ENCODE measurements around the gene PLXNB2.
A peak's percentile ranks its signal among the peaks of the same experiment; 100 is the strongest.

Gene PLXNB2

DNA sequence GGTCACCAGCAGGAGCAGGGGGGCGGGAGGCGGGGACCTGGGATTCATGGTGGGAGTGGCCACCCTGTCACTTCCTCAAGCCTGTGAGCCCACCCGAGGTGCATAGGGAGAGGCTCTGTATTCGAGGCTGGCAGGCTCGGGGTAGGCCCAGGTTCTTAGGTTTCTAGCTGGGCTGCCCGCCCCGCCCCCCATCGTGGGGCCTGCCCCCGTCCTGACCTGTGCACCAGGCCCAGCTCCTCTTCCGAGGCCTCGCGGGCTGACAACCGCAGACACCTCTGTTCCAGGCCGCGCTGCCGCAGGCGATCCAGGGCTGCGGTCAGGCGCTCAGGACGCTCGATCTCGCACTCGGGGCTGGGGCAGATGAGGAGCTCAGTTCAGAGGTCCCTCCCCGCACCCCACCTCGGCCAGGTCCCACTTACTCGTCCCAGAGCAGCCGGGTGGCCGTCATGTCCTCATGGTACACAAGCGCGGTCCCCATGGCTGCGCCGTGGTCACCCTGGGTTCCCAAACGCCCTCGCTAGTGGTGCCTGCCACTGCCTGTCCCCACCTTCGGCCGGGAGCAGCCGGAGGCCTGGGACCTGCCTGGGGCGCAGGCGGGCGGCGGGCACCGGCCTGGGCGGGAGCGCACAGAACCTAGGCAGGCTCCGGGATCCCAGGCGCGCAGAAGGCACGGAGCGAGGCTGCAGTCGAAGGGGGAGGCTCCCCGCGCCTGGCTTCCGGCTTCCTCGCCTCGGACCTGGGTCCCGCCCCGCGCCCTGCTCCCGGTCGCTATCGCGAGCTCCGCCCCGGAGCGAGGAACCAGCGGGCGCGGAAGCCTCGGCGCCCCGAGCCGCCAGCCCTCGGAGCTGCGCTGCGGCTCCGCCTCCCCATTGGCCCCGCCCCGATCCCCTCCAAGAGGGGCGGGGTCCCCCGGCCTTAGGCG lies 56.6 kb downstream of the PLXNB2 start, which contains the start of gene HDAC10:
Gene HDAC10 (minus strand): TSS at position 711 of the 922 bp plus-strand sequence. CDS start 233 bp downstream, at position 478.
- no peaks in the 10 kb centered on the region for H3K9me3 ChIP-seq
- H3K4me3 ChIP-seq = peak within 1 kb of the TSS; percentile 76
- peaks cover 67% of the 10 kb centered on the region for H4K20me1 ChIP-seq
- H3K27ac ChIP-seq = peak within 1 kb of the TSS; percentile 84
- peak within 1 kb of the TSS; percentile 85 for H3K4me2 ChIP-seq
- peaks cover 51% of the 10 kb centered on the region for H3K4me1 ChIP-seq
- H3K27me3 ChIP-seq = no peaks in the 10 kb centered on the region
- H3K36me3 ChIP-seq = peaks cover 63% of the 10 kb centered on the region
- peak within 1 kb of the TSS; percentile 81 for H3K9ac ChIP-seq
- no peak for TF ChIP-seq Cebpa-rat (IDR thresholded peaks at IDR 0.05)

DNA sequence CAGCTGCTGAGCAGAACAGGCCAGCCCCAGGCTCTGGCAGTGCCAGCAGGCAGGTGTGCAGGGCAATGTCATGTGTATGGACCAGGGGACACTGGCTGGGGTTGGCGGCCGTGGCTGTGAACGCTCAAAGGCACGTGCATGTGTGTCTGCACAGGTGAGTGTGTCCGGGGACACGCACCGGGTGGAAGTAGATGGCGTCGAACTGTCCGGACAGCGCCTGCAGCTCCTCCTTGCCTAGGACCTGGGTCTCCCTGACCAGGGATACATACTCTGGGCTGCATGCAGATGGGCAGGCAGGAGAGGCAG lies 57.2 kb downstream of the PLXNB2 start:
- Histone ChIP-seq H3K36me3 (peaks cover 58% of the 10 kb centered on the region), H3K4me3 (peak overlapping the region; percentile 76), H4K20me1 (peaks cover 72% of the 10 kb centered on the region), H3K4me2 (peak overlapping the region; percentile 85), H3K4me1 (peaks cover 56% of the 10 kb centered on the region), H3K27me3 (no peaks in the 10 kb centered on the region), H3K9ac (peak overlapping the region; percentile 81), H3K9me3 (no peaks in the 10 kb centered on the region), H3K27ac (peak overlapping the region; percentile 84)
- TF ChIP-seq Cebpa-rat (IDR thresholded peaks at IDR 0.05) = no peak

DNA sequence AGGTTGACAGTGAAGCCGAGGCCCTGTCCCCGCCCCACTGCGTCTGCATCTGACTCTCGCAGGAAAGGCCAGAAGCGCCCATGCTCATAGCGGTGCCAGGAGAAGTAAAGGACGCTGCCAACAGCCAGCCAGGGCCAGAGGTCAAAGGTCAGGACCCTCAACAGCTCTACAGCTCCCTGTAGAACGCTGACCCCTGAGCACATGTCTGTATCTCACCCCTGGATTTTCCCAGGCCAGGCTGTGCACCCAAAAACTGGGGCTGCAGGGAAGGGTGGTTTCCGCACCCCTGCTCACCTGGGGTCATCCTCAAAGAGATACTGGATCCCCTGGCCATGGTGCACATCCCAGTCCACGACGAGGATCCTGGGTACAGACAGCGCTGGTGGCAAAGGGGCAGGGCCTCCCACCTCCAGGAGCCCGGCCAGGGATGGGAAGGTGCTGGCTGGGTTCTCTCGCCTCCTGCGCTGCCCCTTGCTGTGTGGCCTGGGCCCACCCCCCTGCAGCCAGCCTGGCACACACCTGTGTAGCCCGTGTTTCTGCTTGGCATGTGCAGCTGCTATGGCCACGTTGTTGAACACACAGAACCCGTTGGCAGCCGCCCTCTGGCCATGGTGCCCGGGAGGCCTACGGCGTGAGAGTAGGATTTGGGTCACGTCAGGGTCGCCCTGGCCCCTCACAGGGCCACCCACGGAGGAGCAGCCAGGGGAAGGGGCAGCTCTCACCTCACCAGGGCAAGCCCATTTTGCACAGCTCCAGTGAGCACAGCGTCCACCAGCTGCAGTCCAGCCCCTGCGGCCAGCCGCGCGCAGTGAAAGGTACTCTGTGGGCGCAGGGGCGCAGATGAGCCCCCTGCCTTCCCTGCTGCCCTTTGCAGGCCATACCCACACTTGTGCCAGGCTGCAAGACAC lies 57.9 kb downstream of the PLXNB2 start:
- no peak for TF ChIP-seq Cebpa-rat (IDR thresholded peaks at IDR 0.05)
- peak overlapping the region; percentile 85 for H3K4me2 ChIP-seq
- no peaks in the 10 kb centered on the region for H3K9me3 ChIP-seq
- peaks cover 68% of the 10 kb centered on the region for H4K20me1 ChIP-seq
- peak overlapping the region; percentile 81 for H3K9ac ChIP-seq
- peaks cover 56% of the 10 kb centered on the region for H3K4me1 ChIP-seq
- peaks cover 52% of the 10 kb centered on the region for H3K36me3 ChIP-seq
- no peaks in the 10 kb centered on the region for H3K27me3 ChIP-seq
- H3K27ac ChIP-seq = no peak overlapping the region
- H3K4me3 ChIP-seq = peak overlapping the region; percentile 76

DNA sequence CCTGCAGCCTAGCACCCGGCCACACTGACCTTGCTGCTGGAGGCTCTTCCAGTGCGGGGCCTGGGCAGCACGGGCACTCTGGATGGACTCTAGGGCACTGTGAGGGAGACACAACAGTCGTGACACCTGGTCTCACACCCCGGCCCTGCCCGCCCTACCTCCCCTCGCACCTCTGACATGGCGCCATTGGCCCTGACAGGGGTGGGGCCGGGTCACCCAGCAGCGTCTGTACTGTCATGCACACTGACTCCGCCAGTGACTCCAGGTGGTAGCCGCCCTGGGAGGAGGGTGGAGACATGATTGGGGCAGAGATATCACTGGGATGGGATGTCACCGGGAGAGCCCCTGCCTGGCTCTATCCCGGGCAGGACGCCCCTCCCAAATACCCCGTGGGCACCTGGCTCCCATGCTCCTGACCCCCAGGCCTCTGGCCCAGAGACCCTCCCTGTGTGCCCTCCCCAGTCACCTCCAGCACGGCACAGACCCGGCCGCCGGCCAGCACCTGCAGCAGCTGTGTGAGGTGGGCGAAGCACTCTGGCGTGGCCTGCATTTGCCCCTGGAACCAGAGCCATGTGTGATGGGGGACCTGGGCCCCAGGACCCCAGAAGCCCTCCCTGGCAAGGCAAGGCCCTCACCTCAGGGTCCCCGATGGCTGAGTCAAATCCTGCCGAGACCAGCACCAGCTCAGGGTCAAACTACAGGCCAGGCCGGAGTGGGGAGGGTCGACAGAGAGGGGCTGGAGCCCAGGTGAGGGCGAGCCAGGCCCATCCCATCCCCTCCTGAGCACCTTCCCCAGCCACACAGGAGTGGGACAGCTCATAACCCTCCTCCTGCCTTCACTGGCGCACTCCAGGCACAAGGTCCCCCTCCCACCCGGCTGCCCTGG lies 59.0 kb downstream of the PLXNB2 start:
- H3K36me3 ChIP-seq = peaks cover 40% of the 10 kb centered on the region
- peak overlapping the region; percentile 54 for H3K4me2 ChIP-seq
- TF ChIP-seq Cebpa-rat (IDR thresholded peaks at IDR 0.05) = no peak
- peaks cover 71% of the 10 kb centered on the region for H4K20me1 ChIP-seq
- H3K27ac ChIP-seq = 0 out of 2 replicates have a peak overlapping the region, but pooled peaks have one; percentile 2
- H3K9me3 ChIP-seq = no peaks in the 10 kb centered on the region
- peaks cover 63% of the 10 kb centered on the region for H3K4me1 ChIP-seq
- H3K4me3 ChIP-seq = no peak overlapping the region
- H3K27me3 ChIP-seq = no peaks in the 10 kb centered on the region
- peak overlapping the region; percentile 19; the same call in 1 of the 2 replicates for H3K9ac ChIP-seq

DNA sequence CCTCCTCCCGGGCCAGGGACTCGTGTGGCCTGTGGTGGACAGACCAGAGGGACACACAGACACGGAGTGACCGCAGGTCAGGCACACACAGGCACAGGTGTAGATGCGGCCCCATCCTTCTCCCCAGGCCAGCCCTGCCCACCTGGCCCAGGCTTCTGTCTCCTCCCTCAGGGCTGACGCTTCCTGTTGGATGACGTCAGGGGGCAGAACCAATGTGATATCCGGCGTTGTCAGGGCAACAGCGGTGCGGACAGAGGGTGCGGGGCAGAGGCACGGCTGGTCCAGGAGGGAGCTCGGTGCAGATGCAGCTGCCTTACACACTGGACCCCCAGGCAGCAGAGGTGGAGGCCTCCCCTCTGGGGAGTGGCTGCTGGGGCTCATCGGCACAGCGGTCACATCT lies 59.7 kb downstream of the PLXNB2 start:
- H3K9ac ChIP-seq = peak overlapping the region; percentile 19; the same call in 1 of the 2 replicates
- H3K4me1 ChIP-seq = peaks cover 70% of the 10 kb centered on the region
- TF ChIP-seq Cebpa-rat (IDR thresholded peaks at IDR 0.05) = no peak
- no peaks in the 10 kb centered on the region for H3K9me3 ChIP-seq
- H3K27ac ChIP-seq = no peak overlapping the region
- H3K27me3 ChIP-seq = no peaks in the 10 kb centered on the region
- peaks cover 74% of the 10 kb centered on the region for H4K20me1 ChIP-seq
- H3K4me2 ChIP-seq = peak overlapping the region; percentile 54
- no peak overlapping the region for H3K4me3 ChIP-seq
- H3K36me3 ChIP-seq = peaks cover 34% of the 10 kb centered on the region

DNA sequence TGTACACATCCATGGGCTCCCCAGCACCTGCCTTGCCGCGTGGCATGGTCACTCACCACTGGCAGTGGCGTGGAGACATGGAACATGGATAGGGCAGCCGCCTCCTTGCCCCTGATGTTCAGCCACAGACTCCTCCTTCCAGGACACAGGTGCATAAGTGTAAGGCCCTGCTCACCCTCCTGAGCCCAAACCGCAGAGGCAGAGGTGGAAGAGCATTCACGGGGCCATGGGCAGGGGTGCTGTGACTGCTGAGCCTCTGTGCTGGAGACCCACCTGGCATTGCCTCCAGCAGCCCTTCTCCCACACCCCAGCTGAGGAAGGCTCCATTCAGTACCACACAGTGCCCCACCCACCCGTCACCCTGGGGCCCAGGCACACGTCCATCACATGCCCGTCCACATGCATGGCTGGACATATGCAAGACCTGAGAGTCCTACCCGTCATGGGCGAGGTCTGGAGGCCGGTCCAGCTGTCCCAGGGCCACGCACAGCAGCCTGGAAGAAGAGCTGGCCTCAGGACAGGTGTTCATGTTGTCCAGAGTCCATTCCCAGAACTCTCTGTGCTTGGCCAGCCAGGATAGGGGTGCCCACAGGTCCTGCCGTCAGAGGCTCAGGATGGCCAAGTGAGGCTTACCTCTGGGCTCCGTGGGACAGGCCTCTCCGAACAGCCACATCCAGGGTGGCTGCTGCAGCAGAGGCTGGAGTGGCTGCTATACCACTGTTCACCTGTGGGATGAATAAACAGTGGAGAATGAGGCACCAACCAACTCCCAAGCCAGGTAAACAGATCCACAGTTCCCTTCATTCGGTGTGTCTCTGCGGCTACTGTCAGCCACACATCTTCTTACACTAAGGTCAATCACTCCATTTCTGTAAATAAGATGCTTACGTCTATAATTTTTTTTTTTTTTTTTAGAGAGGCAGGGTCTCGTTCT lies 60.9 kb downstream of the PLXNB2 start:
- H3K9me3 ChIP-seq = no peaks in the 10 kb centered on the region
- H3K9ac ChIP-seq = peak overlapping the region; percentile 93; the same call in 1 of the 2 replicates
- H3K4me3 ChIP-seq = peak overlapping the region; percentile 91; the same call in 1 of the 2 replicates
- peaks cover 74% of the 10 kb centered on the region for H4K20me1 ChIP-seq
- TF ChIP-seq Cebpa-rat (IDR thresholded peaks at IDR 0.05) = no peak
- H3K36me3 ChIP-seq = peaks cover 30% of the 10 kb centered on the region
- H3K4me2 ChIP-seq = peak overlapping the region; percentile 98
- H3K27me3 ChIP-seq = no peaks in the 10 kb centered on the region
- H3K4me1 ChIP-seq = peaks cover 70% of the 10 kb centered on the region
- no peak overlapping the region for H3K27ac ChIP-seq

DNA sequence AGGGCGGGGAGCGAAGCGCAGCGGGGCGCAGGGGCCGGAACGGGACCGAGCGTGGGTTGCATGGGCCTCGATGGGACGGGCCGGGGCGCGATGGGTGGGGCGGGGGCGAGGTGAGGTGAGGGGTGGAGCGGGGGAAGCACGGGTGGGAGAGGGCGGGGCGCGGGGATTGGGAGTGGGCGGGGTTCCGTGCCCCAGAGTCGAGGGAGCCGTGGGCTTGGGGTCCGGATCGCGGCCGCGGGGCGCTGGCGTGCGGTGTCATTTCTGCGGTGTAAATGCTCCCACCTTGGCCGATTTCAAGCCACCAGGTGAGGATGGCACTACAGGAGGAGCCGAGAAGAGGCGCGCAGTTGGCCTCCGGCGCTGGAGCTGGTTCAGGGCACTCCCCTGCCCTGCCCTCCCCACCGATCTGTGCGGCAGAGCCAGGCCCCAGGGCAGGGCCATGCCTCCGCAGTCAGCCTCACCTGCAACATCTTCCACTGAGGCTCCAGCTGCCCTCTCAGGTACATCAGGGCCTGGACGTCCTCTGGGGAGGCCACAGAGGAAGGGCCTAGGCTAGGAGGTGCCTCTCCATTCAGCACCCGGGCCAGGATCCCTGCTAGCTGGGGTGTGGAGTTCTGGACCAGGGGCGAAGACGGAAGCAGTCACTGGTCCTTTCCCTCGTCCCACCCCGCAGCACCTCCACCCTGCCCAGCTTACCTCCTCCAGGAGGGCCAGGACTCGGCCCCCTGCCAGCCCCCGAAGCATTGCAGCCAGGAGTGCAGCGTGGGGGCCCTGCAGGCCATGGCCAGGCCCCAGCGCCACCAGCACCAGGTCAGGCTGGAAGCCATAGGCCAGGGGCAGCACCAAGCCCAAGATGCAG lies 62.0 kb downstream of the PLXNB2 start:
- Histone ChIP-seq H3K4me1 (peaks cover 77% of the 10 kb centered on the region), H3K36me3 (peaks cover 32% of the 10 kb centered on the region), H3K4me3 (peak overlapping the region; percentile 91), H3K27ac (peak overlapping the region; percentile 87), H3K9ac (peak overlapping the region; percentile 93), H3K4me2 (peak overlapping the region; percentile 98), H3K27me3 (no peaks in the 10 kb centered on the region), H3K9me3 (no peaks in the 10 kb centered on the region), H4K20me1 (peaks cover 82% of the 10 kb centered on the region)
- no peak for TF ChIP-seq Cebpa-rat (IDR thresholded peaks at IDR 0.05)

All from BLaER1 (cell line).